GM12891 (cell line): ENCODE results near the gene DDC.

Experiments
- POLR2A ChIP-seq: IDR thresholded peaks from 2 replicates; pipeline ENCODE4 v1.6.1; 2011; ENCODE audit warnings: low read depth, low read length, control low read depth
- POLR2AphosphoS5 ChIP-seq: IDR thresholded peaks from 2 replicates; pipeline ENCODE4 v1.6.1; 2011; ENCODE audit warnings: low read depth, low read length, control low read depth
- SPI1 ChIP-seq: IDR thresholded peaks from 2 replicates; pipeline ENCODE4 v1.6.1; 2011; ENCODE audit warnings: low read depth, low read length, control low read depth
- TAF1 ChIP-seq: IDR thresholded peaks from 2 replicates; pipeline ENCODE4 v1.6.1; 2011; ENCODE audit warnings: low read depth, low read length, control low read depth

DNA sequence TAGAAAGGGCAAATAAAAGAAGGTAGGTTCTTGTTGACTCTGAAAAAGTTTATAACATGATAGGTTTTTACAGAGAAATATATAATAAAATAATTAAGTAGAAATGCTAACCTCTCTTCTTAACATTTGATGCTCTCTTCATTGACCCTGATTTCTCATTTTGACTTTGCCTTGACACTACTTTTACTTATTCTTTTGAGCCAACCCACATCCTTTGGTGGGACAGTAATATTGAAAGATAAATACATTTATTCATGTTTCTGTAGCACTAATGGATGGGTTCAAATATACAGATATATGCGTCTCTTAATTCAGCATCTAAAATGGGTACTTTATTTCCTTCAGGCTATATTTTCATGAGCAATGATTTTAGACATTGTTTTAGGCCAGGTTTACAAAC, 34.4 kb downstream of the DDC start:
- TF ChIP-seq POLR2A (no peak), TAF1 (no peak), POLR2AphosphoS5 (no peak), SPI1 (no peak)
